Rectal smooth muscle tissue (tissue), 1 donor: Measurements from ENCODE around the gene POU5F1.

Source experiments
- H3K27ac ChIP-seq: one replicate; pipeline ENCODE4 v1.7.0; 2013; ENCODE audit warnings: low read depth, low read length, inconsistent platforms
- H3K27me3 ChIP-seq: one replicate; pipeline ENCODE4 v1.7.0; 2013; ENCODE audit warnings: low read length; ENCODE audit not compliant: control insufficient read depth, insufficient read depth
- H3K36me3 ChIP-seq: one replicate; pipeline ENCODE4 v1.7.0; 2013; ENCODE audit warnings: low read length; ENCODE audit not compliant: control insufficient read depth, insufficient read depth
- H3K4me1 ChIP-seq: one replicate; pipeline ENCODE4 v1.7.0; 2013; ENCODE audit warnings: low read length; ENCODE audit not compliant: control insufficient read depth, insufficient read depth
- H3K4me3 ChIP-seq: one replicate; pipeline ENCODE4 v1.7.0; 2013; ENCODE audit warnings: low read length
- H3K9ac ChIP-seq: one replicate; pipeline ENCODE4 v1.7.0; 2013; ENCODE audit warnings: low read length

POU5F1 gene

DNA sequence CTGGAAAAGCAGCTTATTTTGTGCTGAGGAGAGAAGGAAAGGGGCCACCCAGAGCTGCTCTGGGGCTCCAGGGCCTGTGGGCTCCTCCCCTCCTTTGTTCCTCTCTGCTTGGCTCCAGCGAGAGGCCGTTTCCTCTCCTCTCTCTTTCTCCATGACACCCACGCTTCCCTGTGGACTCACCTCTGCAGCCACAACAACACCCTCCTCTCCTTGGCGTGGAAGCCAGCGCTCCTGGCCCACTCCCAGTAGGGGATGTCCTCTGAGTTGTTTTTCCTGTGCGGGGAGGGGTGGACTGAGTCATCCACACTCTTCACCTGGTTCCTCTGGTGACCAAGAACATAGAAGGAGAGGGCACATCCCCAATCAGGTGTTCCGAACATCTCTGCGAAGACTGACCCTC, 45.3 kb downstream of the POU5F1 start:
- no peak overlapping the region for H3K9ac ChIP-seq
- H3K36me3 ChIP-seq: no peaks in the 10 kb centered on the region
- H3K27ac ChIP-seq: peak overlapping the region; percentile 6
- H3K27me3 ChIP-seq: no peaks in the 10 kb centered on the region
- H3K4me3 ChIP-seq: no peak overlapping the region
- peaks cover 22% of the 10 kb centered on the region for H3K4me1 ChIP-seq

DNA sequence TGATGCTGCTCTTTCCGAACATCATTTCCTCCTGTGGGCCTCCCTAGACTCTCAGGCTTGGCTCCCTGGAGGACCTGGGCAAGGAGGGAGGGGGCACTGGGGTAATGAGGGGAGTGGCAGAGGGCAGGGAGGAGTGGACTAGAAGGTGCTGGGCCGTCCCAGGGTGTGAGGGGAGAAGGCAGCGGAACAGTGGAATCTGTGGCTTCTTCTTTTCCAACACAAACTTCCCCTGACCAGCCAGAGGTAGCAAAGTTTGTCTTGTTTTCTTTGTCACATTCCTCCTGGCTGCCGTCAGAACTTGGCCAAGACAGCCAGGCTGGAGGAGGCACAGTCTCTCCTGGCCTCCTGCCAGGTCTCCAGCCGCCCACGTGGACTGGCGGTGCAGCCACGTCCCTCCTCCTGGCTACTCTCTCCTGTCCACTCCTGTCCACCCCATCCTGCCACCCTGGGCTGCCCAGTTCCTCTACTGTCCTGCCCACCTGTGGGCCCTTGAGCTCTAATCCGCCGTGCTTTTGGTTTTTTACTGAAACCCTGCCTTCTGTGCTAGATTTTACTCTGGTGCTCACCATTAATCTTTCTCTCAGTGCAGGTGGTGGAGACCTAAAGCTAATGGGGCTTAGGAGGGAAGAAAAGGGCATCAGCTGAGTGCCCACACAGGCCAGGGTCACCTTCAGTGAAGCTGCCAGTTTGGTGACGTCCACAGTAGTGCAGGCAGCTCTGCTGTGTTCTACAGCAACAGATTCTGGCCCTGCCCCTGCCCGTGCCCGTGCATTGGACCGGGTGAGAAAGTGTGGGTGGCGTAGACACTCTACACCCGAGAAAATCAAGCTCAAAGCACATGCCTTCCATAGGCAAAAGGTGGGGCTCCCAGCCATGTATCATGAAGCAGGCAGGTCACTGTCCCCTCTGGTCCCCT, 47.4 kb downstream of the POU5F1 start:
- no peak overlapping the region for H3K4me3 ChIP-seq
- H3K27ac ChIP-seq: peak overlapping the region; percentile 80
- no peaks in the 10 kb centered on the region for H3K36me3 ChIP-seq
- peaks cover 3% of the 10 kb centered on the region for H3K27me3 ChIP-seq
- H3K4me1 ChIP-seq: peaks cover 22% of the 10 kb centered on the region
- H3K9ac ChIP-seq: no peak overlapping the region

DNA sequence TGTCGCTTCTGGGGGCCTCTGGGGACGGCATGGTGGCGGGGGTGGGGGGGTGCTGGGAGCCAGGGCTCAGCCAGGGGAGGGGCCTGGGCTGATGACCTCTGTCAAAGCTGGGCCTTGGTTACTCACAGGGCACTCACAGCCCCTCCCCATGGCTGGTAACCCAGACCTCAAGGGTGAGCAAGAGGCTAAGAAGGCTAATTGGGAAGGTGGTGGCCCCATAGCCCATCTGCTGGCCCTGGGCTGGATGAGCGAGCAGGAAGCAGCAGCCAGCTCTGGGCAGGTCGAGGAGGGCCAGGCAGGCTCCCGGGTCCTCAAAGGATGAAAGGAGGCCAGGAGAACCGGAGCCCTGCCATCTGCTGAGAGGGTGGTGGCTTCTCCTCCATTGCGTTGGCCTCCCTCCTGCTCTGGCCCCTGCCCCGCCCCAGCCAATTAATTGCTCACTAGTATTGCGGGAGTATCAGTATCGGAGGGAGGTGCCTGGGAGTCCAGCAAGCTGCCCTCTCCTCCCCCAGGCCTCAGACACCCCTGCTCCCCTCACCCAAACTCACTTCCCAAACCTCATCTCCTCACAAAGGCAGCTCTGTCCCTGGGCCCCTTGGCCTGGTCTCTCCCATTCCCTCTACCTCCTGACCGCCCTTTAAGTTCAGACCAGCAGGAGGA, 49.2 kb downstream of the POU5F1 start:
- Histone ChIP-seq H3K36me3 (no peaks in the 10 kb centered on the region), H3K9ac (no peak overlapping the region), H3K4me3 (no peak overlapping the region), H3K27ac (no peak overlapping the region), H3K4me1 (peaks cover 22% of the 10 kb centered on the region), H3K27me3 (peaks cover 3% of the 10 kb centered on the region)

GRCh38 chr6:31120151-31120915, 50.1 kb downstream of the POU5F1 start, which contains the start of gene CDSN:
Gene CDSN (minus strand): TSS chr6:31120446. CDS start chr6:31120419, 27 bp downstream.
- H3K4me3 ChIP-seq: no peak within 1 kb of the TSS
- peaks cover 26% of the 10 kb centered on the region for H3K4me1 ChIP-seq
- H3K9ac ChIP-seq: no peak within 1 kb of the TSS
- H3K36me3 ChIP-seq: no peaks in the 10 kb centered on the region
- H3K27ac ChIP-seq: no peak within 1 kb of the TSS
- H3K27me3 ChIP-seq: peaks cover 3% of the 10 kb centered on the region

DNA sequence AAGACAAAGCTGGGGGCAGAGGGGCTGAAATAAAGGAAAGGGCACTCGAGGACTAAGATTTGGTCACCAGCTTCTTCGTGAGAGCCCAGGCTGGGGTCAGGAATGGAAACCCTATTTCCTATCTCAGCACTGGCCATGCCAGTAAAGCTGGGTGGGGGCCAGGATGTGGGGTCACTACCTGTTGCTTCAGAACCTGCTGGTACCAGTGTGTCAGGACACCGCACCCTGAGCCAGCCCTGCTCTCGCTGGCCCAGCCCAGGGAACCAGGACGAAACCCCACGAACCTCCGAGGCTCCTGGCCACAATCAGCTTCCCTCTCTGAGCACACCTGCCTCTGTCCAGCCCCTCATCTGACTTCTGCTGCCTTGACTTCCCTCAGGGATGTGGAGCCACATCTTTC, 52.3 kb downstream of the POU5F1 start:
- H3K27me3 ChIP-seq: peaks cover 3% of the 10 kb centered on the region
- no peak overlapping the region for H3K4me3 ChIP-seq
- no peak overlapping the region for H3K27ac ChIP-seq
- peaks cover 31% of the 10 kb centered on the region for H3K4me1 ChIP-seq
- H3K36me3 ChIP-seq: no peaks in the 10 kb centered on the region
- no peak overlapping the region for H3K9ac ChIP-seq

GRCh38 chr6:31116661-31117385, 53.7 kb downstream of the POU5F1 start:
- no peaks in the 10 kb centered on the region for H3K36me3 ChIP-seq
- H3K27ac ChIP-seq: peak overlapping the region; percentile 58
- H3K4me3 ChIP-seq: peak overlapping the region; percentile 42
- H3K27me3 ChIP-seq: peaks cover 3% of the 10 kb centered on the region
- no peak overlapping the region for H3K9ac ChIP-seq
- peaks cover 22% of the 10 kb centered on the region for H3K4me1 ChIP-seq

GRCh38 chr6:31115941-31116560, 54.4 kb downstream of the POU5F1 start:
- peak overlapping the region; percentile 48 for H3K4me3 ChIP-seq
- peaks cover 22% of the 10 kb centered on the region for H3K4me1 ChIP-seq
- H3K27ac ChIP-seq: no peak overlapping the region
- no peak overlapping the region for H3K9ac ChIP-seq
- H3K36me3 ChIP-seq: no peaks in the 10 kb centered on the region
- H3K27me3 ChIP-seq: peaks cover 3% of the 10 kb centered on the region

- H3K4me1 ChIP-seq: peaks cover 22% of the 10 kb centered on the region
- peak overlapping the region; percentile 83 for H3K27ac ChIP-seq
- H3K4me3 ChIP-seq: peak overlapping the region; percentile 48
- H3K36me3 ChIP-seq: no peaks in the 10 kb centered on the region
- H3K9ac ChIP-seq: no peak overlapping the region
- peaks cover 3% of the 10 kb centered on the region for H3K27me3 ChIP-seq
Measured at GRCh38 chr6:31114970-31115849, 55.3 kb downstream of the POU5F1 start.

GRCh38 chr6:31114541-31114878, 56.0 kb downstream of the POU5F1 start, which contains the start of gene PSORS1C1:
Gene PSORS1C1 (plus strand): TSS chr6:31114800. CDS start chr6:31129633, 14,833 bp downstream.
- Histone ChIP-seq H3K27ac (peak within 1 kb of the TSS; percentile 83), H3K36me3 (no peaks in the 10 kb centered on the region), H3K27me3 (peaks cover 3% of the 10 kb centered on the region), H3K4me3 (peak within 1 kb of the TSS; percentile 48), H3K4me1 (peaks cover 22% of the 10 kb centered on the region), H3K9ac (no peak within 1 kb of the TSS)
